Kidney epithelial cell (primary cell): ENCODE measurements around the gene MAPK9. TPM values are rescaled to one million over a fixed set of nuclear protein-coding genes. Genes with fewer than 3 reads are reported as not detected.
A peak's percentile ranks its signal among the peaks of the same experiment; 100 is the strongest.
"Not testable (repeated sequence)": the region's sequence is repeated elsewhere in the genome, so short reads cannot be mapped to it uniquely, and the experiment has no call there.

ENCODE experiments used
- DNase-seq: peaks from one replicate; pipeline ENCODE4 v3.0.0-alpha.2; 2010; ENCODE audit warnings: low read depth
- H3K27me3 ChIP-seq: 2 replicates; pipeline ENCODE4 v1.6.0; 2011; ENCODE audit warnings: low read length; ENCODE audit not compliant: control insufficient read depth, insufficient read depth
- H3K36me3 ChIP-seq: 2 replicates; pipeline ENCODE4 v1.5.1; 2011; ENCODE audit warnings: low read length; ENCODE audit not compliant: control insufficient read depth, insufficient read depth
- H3K4me3 ChIP-seq: 2 replicates; pipeline ENCODE4 v1.5.1; 2011; ENCODE audit warnings: low read depth, mild to moderate bottlenecking, control low read depth, low read length
- total RNA-seq: library from RNA; depleted of rRNA; stranded (reverse); fragments of >200 nt; gene quantifications from 2 replicates; pipeline ENCODE4 v1.2.3, GENCODE V29; 2015
- TF ChIP-seq, protein P1 (sequence below): IDR thresholded peaks from 2 replicates; pipeline ENCODE4 v1.5.1; 2011; ENCODE audit warnings: mild to moderate bottlenecking, moderate library complexity, low read length, control low read depth, inconsistent platforms; ENCODE audit not compliant: insufficient read depth, poor library complexity, severe bottlenecking

Gene MAPK9
- total RNA-seq, 1 donor from 2014 or later, result 22.5 TPM

DNA sequence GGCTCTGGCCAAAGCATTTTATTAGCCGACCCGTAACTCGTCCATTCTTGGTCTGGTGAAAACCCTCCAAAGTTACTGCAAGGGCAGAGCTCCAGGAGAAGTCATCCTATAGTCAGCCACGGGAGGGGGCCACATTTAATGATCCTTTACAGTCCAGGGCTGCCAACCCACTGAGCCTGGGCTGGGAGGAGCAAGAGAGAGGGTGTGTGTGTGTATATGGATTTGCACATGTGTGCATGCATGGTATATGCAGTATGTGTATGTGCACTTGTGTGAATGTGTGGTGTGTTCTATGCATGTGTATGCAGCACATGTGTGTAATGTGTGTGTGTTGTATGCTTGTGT, 78.7 kb downstream of the MAPK9 start:
- Histone ChIP-seq H3K27me3 (peaks cover 6% of the 10 kb centered on the region), H3K4me3 (no peak overlapping the region), H3K36me3 (no peaks in the 10 kb centered on the region)
- TF ChIP-seq, protein P1, sequence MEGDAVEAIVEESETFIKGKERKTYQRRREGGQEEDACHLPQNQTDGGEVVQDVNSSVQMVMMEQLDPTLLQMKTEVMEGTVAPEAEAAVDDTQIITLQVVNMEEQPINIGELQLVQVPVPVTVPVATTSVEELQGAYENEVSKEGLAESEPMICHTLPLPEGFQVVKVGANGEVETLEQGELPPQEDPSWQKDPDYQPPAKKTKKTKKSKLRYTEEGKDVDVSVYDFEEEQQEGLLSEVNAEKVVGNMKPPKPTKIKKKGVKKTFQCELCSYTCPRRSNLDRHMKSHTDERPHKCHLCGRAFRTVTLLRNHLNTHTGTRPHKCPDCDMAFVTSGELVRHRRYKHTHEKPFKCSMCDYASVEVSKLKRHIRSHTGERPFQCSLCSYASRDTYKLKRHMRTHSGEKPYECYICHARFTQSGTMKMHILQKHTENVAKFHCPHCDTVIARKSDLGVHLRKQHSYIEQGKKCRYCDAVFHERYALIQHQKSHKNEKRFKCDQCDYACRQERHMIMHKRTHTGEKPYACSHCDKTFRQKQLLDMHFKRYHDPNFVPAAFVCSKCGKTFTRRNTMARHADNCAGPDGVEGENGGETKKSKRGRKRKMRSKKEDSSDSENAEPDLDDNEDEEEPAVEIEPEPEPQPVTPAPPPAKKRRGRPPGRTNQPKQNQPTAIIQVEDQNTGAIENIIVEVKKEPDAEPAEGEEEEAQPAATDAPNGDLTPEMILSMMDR, result no peak
- no peak for DNase-seq

DNA sequence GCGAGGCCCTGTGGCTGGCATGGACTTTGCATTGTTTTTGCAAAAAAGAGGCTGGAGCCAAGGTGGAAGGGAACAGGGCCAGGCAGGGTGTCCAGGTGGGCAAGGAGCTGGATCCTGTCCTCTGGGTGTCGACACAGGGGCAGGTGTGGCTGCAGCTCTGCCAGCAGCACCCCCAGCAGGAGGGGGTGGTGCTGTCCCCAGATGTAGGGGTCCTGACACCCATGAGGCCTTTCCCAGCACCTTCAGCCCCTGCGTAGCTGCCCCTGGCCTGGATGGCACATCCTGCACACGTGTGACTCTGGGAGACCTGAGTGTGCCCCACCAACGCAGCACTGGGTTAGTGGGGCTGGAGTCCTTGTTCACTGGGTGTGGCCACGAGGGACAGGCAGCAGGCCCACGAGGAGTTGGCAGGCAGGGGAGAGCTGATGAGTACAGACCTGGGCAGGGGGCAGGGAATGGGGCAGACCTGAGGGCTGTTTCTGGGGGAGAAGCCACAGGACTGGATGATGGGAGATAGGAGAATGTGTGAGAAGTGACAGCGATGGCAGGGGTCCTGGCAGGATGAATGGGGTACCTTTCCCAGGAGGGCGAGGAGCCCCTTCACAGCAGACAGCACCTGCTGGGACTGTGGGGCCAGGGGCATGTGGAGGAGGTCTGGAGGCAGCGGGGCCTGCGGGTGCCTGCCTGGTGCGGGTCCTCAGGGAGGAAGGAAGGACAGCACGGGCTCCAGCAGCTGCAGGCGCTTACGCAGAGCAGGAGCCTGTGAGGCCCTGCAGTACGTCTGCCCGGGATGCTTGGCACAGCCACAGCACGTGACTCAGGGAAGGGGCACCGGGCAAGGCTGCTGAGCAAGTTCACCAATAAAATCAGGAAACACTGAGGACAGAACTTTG, 79.3 kb downstream of the MAPK9 start:
- Histone ChIP-seq H3K27me3 (peaks cover 12% of the 10 kb centered on the region), H3K4me3 (no peak overlapping the region), H3K36me3 (no peaks in the 10 kb centered on the region)
- DNase-seq, result no peak
- TF ChIP-seq, protein P1, result no peak

DNA sequence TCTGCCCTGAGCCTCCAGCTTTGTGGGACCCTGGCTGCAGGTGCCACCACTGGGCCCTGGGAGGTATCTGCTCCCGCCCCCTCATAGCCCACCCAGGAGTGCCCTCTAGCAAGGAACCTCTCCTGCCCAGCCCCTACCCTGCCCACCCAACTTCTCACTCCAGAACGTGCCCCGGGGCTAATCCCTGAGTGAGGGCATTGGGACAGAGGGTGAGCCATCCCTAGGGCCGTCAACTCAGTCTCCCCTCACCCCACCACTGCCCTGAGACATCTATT, 80.2 kb downstream of the MAPK9 start:
- TF ChIP-seq, protein P1, result no peak
- H3K36me3 ChIP-seq, result no peaks in the 10 kb centered on the region
- DNase-seq, result no peak
- no peak overlapping the region for H3K4me3 ChIP-seq
- H3K27me3 ChIP-seq, result peaks cover 18% of the 10 kb centered on the region

- no peak for DNase-seq
- Histone ChIP-seq H3K36me3 (no peaks in the 10 kb centered on the region), H3K27me3 (peaks cover 18% of the 10 kb centered on the region), H3K4me3 (no peak overlapping the region)
- TF ChIP-seq, protein P1, result no peak
Observed at GRCh38 chr5:180210961-180211760, 80.7 kb downstream of the MAPK9 start.

GRCh38 chr5:180210077-180210476, 81.8 kb downstream of the MAPK9 start:
- not testable (repeated sequence) for H3K4me3 ChIP-seq, DNase-seq, H3K36me3 ChIP-seq
- H3K27me3 ChIP-seq, result peaks cover 18% of the 10 kb centered on the region

DNA sequence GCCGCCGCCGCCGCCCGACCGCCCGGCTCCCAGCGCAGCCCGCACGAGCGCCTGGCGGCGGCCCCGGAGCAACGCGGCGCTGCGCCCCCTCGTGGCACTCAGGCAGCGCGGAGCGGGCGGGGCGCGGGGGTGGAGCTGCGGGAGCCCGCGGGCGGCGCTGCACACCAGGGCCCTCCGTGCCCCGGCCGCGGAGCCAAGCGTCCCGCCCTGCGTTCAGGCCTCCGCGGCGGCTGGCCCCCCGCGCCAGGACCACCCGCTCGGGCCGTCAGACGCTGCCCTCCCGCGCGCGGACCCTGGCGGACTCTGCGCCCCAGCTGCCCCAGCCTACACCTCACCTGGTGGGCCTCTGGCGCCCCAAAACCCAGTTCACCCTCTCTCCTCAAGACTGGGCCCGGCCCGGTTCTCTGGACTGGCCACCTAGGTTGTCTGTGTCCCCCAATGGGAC, 82.7 kb downstream of the MAPK9 start, which contains the start of gene RASGEF1C:
Gene RASGEF1C (minus strand): TSS at position 75 of the 445 bp plus-strand sequence. CDS start 71,159 bp downstream, outside the sequence.
- peaks cover 18% of the 10 kb centered on the region for H3K27me3 ChIP-seq
- no peak for DNase-seq
- no peaks in the 10 kb centered on the region for H3K36me3 ChIP-seq
- H3K4me3 ChIP-seq, result peak within 1 kb of the TSS; percentile 30
- TF ChIP-seq, protein P1, result no peak
